NCI-H69 (cell line): Measurements from ENCODE around the gene SULF2.

Source experiments
- DNase-seq: peaks from one replicate; lab custom pipeline; 2025; lab: John Stamatoyannopoulos, UW

SULF2 gene

DNA sequence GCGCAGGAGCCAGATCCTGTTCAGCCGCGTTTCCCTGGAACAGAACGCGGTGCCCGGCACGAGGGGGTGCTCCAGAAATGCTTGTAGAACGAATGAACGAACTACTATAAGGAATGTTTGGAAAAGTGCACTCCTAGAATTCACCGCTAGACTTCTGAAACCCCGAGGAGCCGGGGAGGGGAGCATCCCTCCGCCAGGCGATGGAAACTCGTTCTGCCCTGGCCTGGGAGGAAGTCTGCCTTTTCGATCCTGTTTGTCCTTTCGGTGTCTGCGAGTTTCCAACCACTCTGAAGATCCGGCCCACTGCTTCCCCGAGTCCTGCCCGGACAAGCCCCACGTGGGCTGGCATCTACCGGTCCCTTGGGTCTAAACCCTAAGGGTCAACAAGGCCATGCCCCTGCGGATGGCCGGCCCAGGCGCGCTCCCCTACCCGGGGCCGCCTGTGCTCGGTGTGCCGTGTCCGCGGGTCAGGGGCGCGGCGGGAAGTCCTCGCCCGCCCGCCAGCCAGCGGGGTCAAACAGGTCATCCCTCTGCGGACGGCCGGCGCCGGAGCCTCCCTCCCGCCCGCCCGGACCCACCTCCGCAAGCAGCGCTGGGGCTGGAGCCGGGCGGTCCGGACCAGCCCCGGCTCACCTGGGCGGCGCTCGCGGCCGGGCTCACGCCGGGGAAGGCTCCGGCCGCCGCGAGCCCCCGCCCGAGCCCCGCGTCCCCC is 526 bp downstream of the SULF2 start:
- no peak for DNase-seq

DNA sequence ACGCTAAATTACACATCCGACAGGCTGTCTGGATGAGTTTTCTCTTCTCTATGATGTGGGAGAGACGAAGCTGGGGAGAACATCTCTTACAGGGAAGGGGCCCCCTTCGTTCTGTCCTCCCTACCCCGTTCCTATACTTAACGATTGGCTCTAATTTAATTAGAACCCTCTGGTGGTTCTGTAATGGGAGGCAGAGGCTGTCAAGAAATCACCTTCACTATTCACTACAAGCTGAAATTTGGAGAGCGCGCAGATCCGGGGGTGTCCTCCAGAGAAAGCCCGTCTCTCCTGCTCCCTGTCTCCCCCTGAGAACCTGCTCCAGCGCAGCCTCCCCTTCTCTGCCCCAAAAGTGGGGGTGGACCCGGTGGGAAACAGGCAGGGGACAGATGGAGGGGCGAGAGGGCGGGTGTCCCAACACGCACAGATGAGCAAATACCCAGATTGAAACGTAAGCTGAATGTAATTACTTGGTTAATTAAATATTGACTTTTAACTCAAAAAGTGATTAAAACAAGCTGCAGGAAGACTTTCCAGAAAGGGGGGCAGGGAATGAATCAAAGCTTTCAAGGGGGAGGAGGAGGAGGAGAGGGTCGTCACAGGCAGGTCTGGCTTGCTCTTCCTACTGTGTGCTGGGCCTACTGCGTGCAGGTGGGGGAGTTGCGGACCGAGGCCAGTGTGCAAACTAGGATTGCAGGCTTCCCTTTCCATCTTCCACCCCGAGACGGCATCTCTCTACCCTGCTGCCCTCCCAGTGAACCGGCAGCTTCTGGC is 1.3 kb downstream of the SULF2 start:
- DNase-seq, result peak; percentile 75

DNA sequence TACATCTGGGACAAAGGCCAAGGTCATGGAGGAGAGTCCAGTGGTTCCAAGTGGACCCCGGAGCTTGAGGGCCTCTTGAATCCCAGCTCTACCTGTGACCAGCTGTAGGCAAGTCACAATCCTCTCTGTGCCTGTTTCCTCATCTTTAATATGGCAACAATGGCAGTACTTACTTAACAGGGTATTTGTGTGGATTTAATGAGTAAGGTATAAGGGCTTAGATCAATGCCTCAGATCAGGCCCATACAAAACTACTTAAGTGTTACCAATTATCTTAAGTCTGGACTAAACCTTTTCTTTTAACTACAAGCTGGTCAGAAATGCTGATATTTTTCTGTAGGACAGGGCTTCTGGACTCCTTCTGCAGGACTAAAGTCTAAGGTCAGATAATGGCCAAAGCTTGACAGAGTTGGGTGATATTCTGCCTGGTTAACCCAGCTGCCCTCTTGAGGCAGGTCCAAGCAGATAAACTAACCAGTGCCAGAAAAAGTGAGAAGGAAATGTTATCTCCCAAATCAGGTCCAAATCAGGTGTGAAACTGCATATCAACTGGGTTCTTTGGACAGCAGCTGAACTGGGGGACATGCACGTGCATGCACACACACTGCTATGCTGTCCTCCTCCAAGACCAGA is 2.2 kb downstream of the SULF2 start:
- no peak for DNase-seq

DNA sequence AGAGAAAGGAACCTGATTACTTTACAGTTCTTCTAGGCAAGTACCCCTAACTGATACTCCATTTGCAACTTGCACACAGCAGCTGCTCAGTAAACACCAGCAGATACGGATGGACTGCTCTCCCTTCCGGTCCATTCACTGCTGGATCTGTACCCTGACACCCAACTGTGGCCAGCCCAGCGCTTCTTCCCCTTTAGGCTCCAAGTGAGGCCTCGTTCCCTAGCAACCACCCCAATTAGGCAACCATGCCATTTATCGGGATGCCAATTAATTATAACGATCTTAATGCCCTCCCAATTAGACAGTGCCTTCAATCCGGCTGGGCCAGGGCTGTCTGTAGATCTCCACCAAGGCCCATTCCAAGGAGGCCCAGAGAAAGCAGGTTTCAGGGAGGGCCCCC is 3.2 kb downstream of the SULF2 start:
- no peak for DNase-seq

DNA sequence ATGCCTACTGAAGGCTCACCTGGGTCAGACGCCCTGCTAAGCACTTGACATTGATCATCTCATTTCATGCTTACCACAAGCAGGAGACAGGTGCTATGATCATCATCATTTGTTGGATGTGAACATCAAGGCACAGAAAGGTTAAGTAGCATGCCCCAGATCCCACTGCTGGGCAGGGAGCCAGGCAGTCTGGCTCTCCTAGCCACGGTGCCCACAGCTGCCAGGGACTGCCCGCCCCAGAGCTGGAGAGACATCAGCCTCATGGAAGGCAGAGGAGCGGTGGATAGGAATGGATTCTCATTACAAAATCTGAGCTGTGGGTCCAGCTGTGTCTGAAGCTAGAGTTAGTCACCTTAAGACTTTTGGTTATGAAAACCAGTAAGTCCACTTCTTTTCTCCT is 3.6 kb downstream of the SULF2 start:
- peak; percentile 76 for DNase-seq

DNA sequence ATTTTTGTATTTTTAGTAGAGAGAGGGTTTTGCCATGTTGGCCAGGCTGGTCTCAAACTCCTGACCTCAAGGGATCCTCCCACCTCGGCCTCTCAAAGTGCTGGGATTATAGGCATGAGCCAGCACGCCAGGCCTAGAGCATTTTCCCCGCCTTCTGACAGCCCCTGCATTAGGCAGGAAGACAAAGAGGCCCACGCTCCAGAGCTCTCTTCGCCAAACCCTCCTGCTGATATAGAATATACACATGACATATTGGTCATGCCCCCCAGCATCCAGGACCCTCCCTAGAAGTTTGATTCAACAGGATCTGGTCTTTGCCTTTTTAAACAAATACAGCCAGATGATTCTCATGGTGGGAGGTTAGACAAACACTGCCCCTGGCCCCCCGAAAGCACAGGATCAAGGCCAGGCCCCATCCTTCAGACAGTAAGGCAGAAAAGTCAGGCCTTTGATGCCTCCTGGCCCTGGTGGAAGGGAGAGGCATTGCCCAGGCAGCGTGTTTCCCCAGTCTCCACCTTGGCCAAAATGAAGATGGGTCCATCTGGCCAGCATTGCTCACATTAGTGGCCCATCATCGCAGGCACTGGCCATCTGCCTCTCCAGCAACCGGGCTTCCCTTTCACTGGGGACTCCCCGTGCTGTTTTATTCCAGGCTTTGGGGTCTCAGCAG is 4.4 kb downstream of the SULF2 start:
- DNase-seq, result peak; percentile 73

DNA sequence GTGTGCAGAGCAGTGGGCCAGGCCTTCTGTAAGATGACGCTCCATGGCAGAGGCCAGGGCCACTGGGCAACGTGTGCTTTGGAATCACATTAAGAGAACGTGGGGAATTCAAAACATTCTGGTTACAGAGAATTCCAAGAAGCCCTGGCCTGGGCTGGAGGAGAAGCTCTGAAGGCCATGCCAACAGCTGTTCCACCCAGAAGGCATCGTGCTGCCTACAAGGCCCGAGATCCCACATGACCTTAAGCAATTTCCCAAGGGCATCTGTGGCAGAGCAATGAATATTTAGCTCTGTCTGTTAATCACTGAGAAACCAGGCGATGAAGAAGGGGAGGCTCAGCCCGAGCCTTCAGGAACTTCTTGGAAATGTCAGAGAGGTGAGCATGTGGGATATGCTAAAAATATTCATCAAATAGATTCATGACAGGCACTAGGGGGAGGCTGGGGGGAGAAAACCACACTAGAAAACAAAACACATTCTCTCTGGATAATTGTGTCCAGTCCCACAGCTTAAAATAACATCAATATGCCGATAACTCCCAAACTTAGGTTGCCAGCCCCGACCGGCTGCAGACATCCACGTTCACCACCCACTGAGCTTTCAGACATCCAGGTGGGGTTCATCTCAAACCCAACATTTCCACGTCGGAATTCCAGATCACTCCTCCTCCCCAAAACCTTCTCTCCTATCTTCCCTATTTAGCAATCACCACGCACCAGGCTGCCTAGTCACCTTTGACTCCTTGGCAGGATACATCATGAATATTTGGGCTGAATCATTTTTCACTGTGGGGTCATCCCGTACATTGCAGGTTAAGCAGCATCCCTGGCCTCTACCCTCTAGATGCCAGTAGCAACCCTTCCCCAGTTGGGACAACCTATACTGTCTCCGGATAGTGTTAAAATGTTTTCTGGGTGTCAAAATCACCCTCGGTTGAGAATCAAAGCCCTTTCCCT is 6.6 kb downstream of the SULF2 start:
- no peak for DNase-seq

DNA sequence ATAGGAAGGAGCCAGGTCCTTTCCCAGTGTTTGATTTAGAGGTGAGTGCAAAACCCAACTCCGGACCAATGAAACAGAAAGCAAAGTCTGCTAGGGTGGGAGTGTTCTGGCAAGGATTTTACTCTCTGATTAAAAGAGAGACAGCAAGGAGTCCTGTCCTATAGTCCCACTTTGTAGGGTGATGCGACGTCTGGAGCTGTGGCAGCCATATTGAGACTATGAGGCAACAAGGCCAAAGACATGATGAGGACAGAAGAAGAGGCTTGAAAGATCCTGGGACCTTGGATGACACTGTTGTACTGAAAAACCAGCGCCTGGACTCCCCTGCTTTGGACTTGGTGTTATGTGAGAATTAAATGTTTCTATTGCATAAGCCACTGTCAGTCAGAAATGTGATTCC is 8.1 kb downstream of the SULF2 start:
- no peak for DNase-seq

DNA sequence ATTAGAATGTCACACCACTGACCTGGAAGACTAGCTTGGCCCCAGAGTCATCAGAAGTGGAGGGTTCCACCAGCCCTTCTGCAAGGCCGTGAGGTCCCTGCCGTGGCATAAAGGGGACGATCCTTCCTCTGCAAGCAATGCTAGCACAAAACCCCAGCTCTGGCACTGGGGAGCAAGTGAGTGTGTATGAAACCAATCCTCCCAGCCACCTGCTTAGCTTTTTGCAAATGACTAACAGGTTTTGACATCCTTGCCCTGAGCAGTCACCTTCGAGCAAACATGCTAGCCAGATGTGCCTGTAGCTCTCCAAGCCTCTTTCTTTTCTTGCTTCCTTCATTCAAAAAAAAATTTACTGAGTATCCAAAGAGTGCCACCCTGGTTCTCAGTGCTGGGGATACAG is 8.6 kb downstream of the SULF2 start:
- peak; percentile 29 for DNase-seq

DNA sequence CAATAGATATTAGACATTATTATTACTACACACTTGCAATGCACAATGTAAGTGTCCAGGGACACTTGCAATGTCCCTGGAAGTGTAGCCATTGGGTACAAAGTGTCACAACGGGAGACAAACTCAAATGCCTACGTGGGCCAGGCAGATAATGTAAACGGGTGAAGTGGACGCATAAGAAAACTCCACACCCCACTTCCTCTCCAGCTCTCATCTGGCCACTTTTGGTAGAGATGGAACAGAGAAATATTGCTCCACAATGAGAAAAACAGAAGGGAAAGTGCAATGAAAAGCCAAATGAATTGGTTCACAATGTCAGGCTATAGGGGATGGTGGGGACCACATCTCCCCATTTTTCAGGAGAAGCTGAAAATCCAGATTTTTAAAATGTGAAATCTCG is 9.4 kb downstream of the SULF2 start:
- DNase-seq, result no peak

DNA sequence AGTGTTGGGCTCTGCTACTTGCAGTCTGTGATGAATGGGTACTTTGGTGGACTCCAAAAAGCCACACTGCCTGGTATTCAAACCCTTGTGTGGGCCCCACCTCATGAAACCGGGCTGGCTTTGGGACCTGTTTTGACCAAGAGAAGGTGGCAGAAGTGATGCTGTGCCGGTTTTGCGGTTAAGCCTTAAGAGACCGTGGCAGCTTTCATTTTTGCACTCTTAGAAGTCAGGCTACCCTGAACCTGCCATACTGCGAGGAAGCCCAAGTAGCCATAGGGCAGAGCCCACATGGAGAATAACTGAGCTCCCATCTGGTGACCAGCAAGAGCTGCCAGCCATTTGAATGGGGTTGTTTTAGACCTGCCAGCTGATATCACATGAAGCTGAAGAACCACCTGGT is 10.2 kb downstream of the SULF2 start:
- no peak for DNase-seq

DNA sequence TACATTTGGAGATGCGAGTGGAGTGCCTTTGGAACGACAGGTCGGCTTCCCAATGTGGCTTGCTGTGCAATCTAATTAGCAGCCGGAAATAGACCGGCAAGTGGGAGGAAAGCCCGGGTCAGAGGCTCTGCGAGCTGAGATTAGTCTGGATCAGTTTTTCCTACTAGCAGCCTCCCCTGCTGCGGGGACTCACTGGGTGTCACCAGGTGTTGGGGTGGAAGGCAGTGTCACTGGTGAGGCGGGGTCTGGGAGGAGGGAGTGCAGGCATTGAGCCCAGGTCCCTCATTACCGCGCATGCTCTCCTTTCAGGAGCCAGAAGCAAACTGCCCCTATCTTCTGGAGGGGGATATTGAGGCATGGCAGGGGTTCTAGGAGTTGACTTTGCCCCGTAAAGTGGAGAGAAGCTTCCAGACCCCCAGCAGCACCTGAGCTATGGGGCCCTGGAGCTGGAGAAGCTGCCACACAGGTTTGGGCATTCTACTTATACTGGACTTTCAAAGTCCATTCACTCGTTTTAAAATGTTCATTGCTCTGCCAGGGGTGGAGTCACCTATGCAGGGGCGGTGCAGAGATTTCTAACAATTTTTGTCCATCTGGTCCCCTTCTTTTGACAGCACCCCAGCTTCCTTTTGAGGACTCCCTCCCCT is 11.0 kb downstream of the SULF2 start:
- peak; percentile 91 for DNase-seq

DNA sequence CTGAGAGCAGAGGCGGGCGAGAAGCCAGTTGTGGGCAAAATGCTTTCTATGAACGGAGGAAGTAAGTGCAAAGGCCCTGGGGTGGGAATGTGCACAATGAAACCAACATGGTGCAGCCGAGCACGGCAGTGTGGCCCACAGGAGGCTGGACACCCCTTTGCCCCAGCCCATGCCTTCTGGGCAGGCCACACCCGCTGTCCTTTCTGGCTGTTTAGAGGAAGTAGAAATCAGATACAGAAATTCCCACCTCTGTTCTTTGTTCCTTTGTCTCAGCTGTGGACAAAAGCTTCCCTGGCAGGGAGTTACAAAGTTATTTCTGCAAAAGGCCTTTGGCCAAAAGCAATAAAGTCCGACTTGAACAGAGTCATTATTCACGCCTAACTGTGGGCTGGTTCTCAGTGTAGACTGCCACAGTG is 11.9 kb downstream of the SULF2 start:
- DNase-seq, result peak; percentile 65

DNA sequence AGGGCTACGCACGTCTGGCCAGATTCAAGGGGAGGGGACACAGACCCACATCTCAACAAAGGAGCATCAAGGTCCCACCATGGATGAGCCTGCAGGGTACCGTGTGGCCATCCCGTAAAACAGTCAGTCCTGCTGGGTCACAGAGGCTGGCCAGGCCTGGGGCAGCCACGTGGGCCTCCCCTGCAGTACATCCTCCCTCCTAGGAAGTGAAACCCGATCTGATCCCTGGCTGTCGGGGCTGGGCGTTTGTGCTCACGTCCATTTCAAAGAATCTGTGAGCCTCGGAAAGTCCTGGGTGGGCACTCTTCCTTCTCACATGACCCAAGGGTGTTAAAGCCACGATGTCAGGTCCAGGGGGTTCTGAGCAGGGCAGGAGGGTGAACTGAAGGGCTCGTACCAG is 14.3 kb downstream of the SULF2 start:
- no peak for DNase-seq

DNA sequence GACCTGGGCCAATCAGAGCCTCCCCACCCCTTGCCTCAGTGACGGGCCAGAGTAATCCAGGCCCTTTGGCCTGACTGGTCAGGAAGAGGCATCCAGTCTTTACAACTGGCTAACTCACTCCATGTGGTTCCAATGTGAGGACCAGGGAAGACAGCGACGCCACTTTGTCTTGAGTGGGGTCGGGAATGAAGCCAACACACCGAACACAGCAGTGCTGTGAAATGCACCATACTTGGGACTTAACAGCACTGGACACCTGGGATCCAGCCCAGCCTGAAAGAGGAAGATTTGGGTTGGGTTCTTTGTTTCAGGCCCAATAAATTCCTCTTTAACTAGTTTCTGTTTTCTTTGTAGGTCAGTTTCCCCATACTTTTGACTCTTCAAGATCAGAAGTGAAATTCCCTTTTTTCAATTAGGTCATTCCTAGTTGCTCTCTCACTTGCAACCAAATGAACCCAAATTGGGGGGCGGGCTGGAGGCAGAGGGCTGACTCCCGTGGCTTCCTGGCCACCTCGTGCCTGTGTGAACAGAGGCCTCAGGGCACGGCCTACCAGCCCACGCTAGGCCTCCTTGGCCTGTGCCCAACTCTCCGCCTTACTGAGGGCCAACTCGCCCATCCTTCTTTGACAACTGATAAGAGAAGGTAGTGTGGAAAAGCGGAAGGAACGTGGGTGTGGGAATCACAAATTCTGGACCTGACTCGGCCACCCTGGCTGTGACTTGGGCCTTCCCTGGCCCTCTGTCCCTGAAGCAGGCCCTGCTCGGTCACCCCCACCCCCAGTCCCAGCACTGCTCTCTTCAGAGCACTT is 17.1 kb downstream of the SULF2 start:
- DNase-seq, result no peak

DNA sequence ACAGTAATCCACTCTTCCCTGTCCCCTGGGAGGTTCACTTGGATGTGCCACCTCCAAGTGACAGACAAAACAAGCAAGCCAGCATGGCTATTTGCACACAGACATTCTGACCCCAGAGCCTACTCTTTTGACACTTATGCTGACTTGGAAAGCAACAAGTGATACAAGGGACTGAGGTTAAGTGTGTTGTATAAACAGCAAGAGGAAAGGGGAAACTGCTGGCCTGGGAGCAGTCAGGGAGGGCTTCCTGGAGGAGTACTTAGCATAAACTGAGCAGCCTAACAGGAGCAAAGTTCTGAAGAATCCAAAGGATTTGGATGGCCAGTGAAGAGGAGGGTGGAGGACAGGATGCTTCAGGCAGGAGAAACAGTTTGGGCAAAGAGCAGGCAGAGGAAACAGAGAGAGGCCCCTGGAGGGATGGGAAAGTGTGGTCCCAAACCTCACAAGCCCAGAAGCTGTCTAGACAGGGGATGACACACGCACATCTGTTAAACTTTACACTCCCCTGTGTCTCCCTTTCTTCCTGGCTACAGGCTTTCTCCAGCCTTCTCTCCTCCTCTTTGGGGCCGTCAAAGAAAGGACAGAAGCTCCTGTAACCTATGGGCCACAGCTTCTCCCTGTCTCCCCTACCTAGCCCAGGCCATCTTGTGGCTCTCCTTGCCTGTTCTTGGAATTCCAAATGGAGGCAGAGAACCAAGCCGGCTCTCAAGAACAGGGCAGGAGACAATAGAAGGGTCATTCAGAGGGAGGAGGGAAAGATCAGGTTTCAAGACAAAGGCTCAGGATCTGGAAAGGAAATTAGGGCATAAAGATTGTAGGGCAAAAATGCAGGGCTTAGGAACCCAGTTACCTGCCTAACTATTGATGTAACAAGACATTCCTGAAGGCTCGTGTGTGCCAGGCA is 19.3 kb downstream of the SULF2 start:
- DNase-seq, result peak; percentile 4

DNA sequence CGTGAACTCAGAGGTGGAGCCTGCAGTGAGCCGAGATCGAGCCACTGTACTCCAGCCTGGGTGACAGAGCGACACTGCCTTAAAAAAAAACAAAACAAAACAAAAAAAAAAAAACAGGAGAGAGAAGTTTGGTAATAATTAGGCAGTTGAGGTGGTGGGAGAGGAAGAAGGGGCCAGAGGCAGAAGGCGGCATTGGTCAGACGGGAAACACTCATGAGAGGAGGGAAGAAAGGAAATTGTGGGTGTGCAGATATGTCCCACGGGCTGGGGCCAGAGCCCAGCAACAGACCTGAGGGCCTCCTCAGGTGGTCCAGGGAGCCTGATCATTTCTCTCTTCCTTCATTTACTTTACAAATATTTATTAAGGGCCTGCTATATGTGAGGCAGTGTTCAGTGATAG is 20.0 kb downstream of the SULF2 start:
- no peak for DNase-seq

DNA sequence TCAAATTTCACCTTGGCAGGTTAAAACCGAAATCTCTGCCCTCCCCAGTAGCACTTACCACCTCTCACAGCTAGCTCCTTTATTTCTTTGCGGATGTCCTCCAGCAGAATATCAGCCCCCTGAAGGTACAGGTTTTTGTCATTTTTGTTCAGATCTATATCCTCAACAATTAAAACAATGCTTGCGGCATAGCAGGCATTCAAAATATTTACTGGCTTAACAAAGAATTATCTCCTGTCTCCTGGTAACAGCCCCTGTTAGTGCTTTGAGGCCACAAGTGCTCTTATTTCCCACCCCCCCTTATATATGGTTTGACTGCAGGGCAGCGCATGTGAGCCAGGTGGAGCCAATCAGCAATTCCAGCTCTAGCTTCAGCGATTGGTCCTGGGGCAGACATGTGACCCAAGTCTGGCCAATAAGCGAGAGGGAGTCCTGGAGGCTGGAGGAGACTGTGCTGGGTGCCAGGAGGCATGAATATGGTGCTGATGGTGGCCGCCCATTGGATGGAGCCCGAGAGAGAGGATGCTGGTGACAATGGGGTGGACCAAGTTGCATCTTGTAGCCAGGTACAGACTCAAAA is 21.0 kb downstream of the SULF2 start:
- DNase-seq, result no peak
